ENCODE results near the gene IL17RC.

DNA sequence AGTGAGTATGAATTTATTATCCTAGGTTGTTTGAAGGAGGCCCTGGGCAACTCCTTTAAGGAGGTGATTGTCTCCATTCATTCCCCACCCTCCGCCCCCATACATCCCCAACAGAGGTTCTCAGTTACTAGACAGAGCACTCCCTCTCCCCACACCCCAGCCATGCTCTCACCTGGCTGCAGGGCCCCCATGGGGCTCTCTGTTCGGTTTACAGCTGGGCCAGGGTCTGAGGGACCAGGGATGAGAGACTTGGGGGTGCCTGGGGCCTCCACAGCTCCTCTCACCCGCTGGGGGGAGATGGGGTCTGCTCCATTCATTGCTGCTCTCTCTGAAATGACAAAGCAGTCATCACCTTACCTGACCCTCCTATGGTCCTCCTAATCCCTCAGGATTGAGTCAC is 31.7 kb downstream of the IL17RC start:
- TF ChIP-seq, protein P1, sequence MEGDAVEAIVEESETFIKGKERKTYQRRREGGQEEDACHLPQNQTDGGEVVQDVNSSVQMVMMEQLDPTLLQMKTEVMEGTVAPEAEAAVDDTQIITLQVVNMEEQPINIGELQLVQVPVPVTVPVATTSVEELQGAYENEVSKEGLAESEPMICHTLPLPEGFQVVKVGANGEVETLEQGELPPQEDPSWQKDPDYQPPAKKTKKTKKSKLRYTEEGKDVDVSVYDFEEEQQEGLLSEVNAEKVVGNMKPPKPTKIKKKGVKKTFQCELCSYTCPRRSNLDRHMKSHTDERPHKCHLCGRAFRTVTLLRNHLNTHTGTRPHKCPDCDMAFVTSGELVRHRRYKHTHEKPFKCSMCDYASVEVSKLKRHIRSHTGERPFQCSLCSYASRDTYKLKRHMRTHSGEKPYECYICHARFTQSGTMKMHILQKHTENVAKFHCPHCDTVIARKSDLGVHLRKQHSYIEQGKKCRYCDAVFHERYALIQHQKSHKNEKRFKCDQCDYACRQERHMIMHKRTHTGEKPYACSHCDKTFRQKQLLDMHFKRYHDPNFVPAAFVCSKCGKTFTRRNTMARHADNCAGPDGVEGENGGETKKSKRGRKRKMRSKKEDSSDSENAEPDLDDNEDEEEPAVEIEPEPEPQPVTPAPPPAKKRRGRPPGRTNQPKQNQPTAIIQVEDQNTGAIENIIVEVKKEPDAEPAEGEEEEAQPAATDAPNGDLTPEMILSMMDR (conservative IDR thresholded peaks at IDR 0.05): no peak
- no peak for TF ChIP-seq EZH2 (IDR thresholded peaks at IDR 0.05; ENCODE audit: low read depth)

Data from PC-9 (cell line).